Nephron (organoid): ENCODE measurements around the gene FOCAD.

ENCODE experiments used
- H3K27ac Mint-ChIP-seq, 3 experiments: 2 replicates each; pipeline ENCODE4 v1.8.0; 2020; ENCODE audit warnings: mixed read lengths in 3 of 3, mild to moderate bottlenecking in 2 of 3, moderate library complexity in 1 of 3
- H3K27me3 Mint-ChIP-seq: 2 replicates; pipeline ENCODE4 v1.8.0; 2021; ENCODE audit warnings: low read depth, mild to moderate bottlenecking, moderate library complexity, mixed read lengths
- H3K36me3 Mint-ChIP-seq: 2 replicates; pipeline ENCODE4 v1.8.0; 2020; ENCODE audit warnings: low read depth, mixed read lengths
- H3K4me1 Mint-ChIP-seq: 2 replicates; pipeline ENCODE4 v1.8.0; 2020; ENCODE audit warnings: mixed read lengths
- H3K4me3 Mint-ChIP-seq, 3 experiments: 2 replicates each; pipeline ENCODE4 v1.8.0; 2020; ENCODE audit warnings: mild to moderate bottlenecking in 3 of 3, mixed read lengths in 3 of 3, moderate library complexity in 2 of 3
- H3K9me3 Mint-ChIP-seq: 2 replicates; pipeline ENCODE4 v1.8.0; 2020; ENCODE audit warnings: mixed read lengths
- TF ChIP-seq, protein P1 (sequence below), 3 experiments: fragments of 200-600 bp; sonication (generic); IDR thresholded peaks; one replicate each; pipeline ENCODE4 v1.5.0; 2021; ENCODE audit warnings: antibody characterized with exemption in 3 of 3; ENCODE audit not compliant: unreplicated experiment in 3 of 3

FOCAD gene

DNA sequence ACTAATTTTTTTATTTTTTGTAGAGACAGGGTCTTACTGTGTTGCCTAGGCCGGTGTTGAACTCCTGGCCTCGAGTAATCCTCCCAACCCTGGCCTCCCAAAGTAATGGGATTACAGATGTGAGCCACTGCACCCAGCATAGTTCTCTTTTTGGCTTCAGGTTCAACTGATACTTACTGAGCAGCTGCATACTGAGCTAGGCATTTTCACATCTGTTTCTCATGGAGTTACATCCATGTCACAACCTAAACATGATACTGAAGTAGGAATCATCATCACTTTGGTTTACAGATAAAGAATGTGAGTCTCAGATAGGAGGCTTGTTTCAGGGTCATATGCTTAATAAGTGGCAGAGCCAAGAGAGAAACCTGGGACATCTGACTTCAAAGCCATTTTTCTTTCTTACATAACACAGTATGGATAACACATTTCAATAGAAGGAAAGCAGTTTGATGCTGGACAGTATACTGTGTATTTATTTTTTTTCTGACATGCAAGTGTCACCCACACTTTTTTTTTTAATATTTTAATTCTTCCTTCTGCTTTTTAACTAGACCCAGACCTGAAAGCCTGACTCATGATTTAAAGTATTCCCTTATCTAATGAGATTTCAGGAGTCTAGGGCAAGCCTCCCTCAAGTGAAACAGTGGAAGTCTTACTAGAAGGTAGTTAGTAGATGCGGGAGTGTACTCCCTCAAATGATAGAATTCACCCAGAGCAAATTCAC lies 256.6 kb downstream of the FOCAD start:
- H3K4me1 Mint-ChIP-seq, result peaks cover 5% of the 10 kb centered on the region
- H3K27me3 Mint-ChIP-seq, result no peaks in the 10 kb centered on the region
- H3K4me3 Mint-ChIP-seq, result no peak overlapping the region
- H3K27ac Mint-ChIP-seq, result no peak overlapping the region
- TF ChIP-seq, protein P1, sequence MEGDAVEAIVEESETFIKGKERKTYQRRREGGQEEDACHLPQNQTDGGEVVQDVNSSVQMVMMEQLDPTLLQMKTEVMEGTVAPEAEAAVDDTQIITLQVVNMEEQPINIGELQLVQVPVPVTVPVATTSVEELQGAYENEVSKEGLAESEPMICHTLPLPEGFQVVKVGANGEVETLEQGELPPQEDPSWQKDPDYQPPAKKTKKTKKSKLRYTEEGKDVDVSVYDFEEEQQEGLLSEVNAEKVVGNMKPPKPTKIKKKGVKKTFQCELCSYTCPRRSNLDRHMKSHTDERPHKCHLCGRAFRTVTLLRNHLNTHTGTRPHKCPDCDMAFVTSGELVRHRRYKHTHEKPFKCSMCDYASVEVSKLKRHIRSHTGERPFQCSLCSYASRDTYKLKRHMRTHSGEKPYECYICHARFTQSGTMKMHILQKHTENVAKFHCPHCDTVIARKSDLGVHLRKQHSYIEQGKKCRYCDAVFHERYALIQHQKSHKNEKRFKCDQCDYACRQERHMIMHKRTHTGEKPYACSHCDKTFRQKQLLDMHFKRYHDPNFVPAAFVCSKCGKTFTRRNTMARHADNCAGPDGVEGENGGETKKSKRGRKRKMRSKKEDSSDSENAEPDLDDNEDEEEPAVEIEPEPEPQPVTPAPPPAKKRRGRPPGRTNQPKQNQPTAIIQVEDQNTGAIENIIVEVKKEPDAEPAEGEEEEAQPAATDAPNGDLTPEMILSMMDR (IDR thresholded peaks at IDR 0.05; ENCODE audit: unreplicated experiment in 3 of 3), result no peak
- H3K9me3 Mint-ChIP-seq, result peaks cover 2% of the 10 kb centered on the region
- peaks cover 21% of the 10 kb centered on the region for H3K36me3 Mint-ChIP-seq

DNA sequence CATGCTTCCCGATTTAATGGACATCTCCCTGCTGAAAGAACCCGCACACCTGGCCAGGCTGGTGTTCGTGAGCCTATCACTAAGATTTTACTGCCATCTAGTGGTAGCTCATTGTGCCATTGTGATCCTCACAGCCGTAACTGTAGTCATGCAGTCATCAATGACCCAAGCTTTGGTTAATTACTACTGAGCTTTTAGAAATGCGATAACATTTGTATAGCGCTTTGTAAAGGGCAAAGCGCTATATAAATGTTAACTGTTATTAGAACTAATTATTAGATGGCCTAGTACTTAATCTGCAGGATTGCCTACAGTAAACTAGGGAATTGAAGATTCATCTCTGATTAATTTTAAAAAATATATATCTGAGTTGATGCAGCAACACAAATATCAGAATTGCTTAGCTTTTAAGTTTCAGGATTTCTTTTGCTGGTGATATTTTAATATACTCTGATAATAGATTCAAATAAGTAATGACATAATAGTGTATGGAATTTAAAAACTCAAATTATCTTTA lies 257.2 kb downstream of the FOCAD start:
- TF ChIP-seq, protein P1 (IDR thresholded peaks at IDR 0.05; ENCODE audit: unreplicated experiment in 3 of 3), result peak; percentile 87 to 93 (median 92)
- Mint-ChIP-seq H3K4me3 (no peak overlapping the region), H3K9me3 (peaks cover under 1% of the 10 kb centered on the region), H3K4me1 (peaks cover 5% of the 10 kb centered on the region), H3K27ac (no peak overlapping the region), H3K36me3 (peaks cover 18% of the 10 kb centered on the region), H3K27me3 (no peaks in the 10 kb centered on the region)

DNA sequence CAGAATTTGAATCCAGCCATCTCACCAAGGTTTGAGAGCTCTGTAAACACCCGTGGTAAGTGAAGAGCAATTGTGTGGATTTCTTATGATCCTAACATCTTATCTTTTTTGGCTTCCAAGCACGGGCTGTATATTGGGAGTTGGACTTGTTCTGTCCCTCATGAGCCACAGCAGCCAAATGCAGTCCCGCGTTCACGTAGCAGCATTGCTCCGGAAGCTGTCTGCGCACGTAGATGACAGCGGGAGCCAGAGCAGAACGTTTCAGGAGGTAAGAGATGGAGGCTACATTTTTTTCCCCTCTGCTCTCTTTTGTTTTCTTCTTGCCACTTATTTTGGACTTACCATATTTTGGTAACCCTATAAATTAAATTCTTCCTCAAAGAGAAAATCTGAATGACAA lies 260.4 kb downstream of the FOCAD start:
- TF ChIP-seq, protein P1 (IDR thresholded peaks at IDR 0.05; ENCODE audit: unreplicated experiment in 3 of 3), result no peak
- Mint-ChIP-seq H3K27me3 (no peaks in the 10 kb centered on the region), H3K4me1 (peaks cover 5% of the 10 kb centered on the region), H3K4me3 (no peak overlapping the region), H3K27ac (no peak overlapping the region), H3K9me3 (no peaks in the 10 kb centered on the region), H3K36me3 (peaks cover 32% of the 10 kb centered on the region)

DNA sequence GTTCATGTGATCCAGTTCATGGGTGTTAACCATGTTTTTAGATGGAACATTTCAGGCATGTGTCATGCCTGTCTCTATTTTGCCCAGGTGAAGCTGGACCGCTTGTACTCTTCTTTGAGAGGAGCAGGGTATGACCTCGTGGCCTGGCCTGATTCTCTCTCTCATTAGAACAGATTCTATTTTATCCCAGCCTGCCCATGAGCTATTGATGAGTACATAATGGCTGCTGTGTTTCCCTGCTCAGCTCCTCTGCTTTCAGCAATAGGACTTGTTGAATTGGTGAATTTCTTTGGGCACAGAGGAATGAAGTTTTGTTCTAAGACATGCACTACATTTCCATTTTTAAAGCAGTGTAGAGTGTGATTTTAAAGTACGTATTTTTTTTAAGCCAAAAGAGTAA lies 261.2 kb downstream of the FOCAD start:
- peaks cover 27% of the 10 kb centered on the region for H3K36me3 Mint-ChIP-seq
- no peaks in the 10 kb centered on the region for H3K9me3 Mint-ChIP-seq
- no peak overlapping the region for H3K27ac Mint-ChIP-seq
- peaks cover 5% of the 10 kb centered on the region for H3K4me1 Mint-ChIP-seq
- TF ChIP-seq, protein P1 (IDR thresholded peaks at IDR 0.05; ENCODE audit: unreplicated experiment in 3 of 3), result no peak
- no peak overlapping the region for H3K4me3 Mint-ChIP-seq
- no peaks in the 10 kb centered on the region for H3K27me3 Mint-ChIP-seq

DNA sequence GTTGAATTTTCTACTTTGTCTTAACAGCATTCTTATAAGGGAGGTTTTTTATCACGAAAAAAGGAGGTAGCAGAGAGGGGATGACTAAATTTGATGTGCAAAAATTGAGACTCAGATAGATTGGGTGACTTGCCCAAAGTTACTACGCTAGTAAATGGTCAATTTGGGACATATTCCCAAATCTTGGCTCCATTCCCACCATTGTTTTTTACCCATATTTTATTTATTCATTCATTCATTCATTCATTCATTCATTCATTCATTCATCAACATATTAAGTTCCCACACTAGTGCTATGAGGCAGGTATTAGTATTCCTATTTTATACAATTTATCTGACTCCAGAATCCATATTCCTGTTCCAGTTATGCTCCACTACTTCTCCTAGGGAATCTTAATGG lies 261.8 kb downstream of the FOCAD start:
- Mint-ChIP-seq H3K4me1 (peaks cover 4% of the 10 kb centered on the region), H3K36me3 (peaks cover 31% of the 10 kb centered on the region), H3K27me3 (no peaks in the 10 kb centered on the region), H3K4me3 (no peak overlapping the region), H3K9me3 (no peaks in the 10 kb centered on the region), H3K27ac (no peak overlapping the region)
- TF ChIP-seq, protein P1 (IDR thresholded peaks at IDR 0.05; ENCODE audit: unreplicated experiment in 3 of 3), result no peak

DNA sequence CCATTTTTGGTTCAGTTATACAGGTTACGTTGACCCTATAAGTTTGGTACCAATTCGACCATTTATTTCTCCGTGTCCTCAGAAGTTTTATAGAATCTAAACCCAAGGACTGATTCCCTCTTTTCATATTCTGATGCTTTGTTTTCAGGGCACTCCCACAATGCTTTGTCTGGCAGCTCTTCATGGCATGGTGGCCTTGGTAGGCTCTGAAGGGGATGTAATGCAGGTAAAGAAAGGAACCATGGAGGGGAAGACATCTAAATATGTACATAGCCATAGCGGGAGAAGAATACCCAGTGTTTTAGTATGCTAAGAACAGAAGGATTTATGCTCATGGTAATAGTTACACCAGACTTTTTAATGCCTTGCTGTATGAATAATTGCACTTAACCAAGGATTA lies 264.6 kb downstream of the FOCAD start:
- Mint-ChIP-seq H3K27me3 (no peaks in the 10 kb centered on the region), H3K9me3 (no peaks in the 10 kb centered on the region), H3K27ac (no peak overlapping the region), H3K36me3 (peaks cover 55% of the 10 kb centered on the region), H3K4me1 (no peaks in the 10 kb centered on the region), H3K4me3 (no peak overlapping the region)
- TF ChIP-seq, protein P1 (IDR thresholded peaks at IDR 0.05; ENCODE audit: unreplicated experiment in 3 of 3), result no peak
